BE2C (cell line): Measurements from ENCODE around the gene RPS14. TPM values are rescaled to one million over a fixed set of nuclear protein-coding genes. Genes with fewer than 3 reads are reported as not detected.

ENCODE experiments used
- DNase-seq: peaks from one replicate; pipeline ENCODE4 v3.0.0-alpha.2; 2020
- H3K27me3 ChIP-seq: fragments of 250-450 bp; sonication (Bioruptor Pico); 2 replicates; pipeline ENCODE4 v1.5.1; 2020; ENCODE audit warnings: mild to moderate bottlenecking
- H3K36me3 ChIP-seq: fragments of 250-450 bp; sonication (Bioruptor Pico); 2 replicates; pipeline ENCODE4 v1.5.1; 2020; ENCODE audit warnings: mild to moderate bottlenecking
- H3K4me1 ChIP-seq: fragments of 250-450 bp; sonication (Bioruptor Pico); 2 replicates; pipeline ENCODE4 v1.5.1; 2020
- H3K4me3 ChIP-seq: 2 replicates; pipeline ENCODE4 v1.5.1; 2011; ENCODE audit warnings: low read depth, low read length
- H3K9me3 ChIP-seq: fragments of 250-450 bp; sonication (Bioruptor Pico); 2 replicates; pipeline ENCODE4 v1.5.1; 2020
- CTCF ChIP-seq: IDR thresholded peaks from 2 replicates; pipeline ENCODE4 v1.5.1; 2012; ENCODE audit warnings: mild to moderate bottlenecking, low read depth, low read length
- polyA plus RNA-seq: library from polyadenylated mRNA; unstranded; fragments of >200 nt; gene quantifications from one replicate; pipeline ENCODE4 v1.2.1, GENCODE V29; 2012; ENCODE audit warnings: low read depth, missing spikeins; ENCODE audit not compliant: insufficient read length, insufficient read depth

RPS14 gene
- polyA plus RNA-seq: 2,025 TPM

GRCh38 chr5:150449517-150450339 is at the start of gene RPS14:
Gene RPS14, minus strand, starts transcription at chr5:150449739. Its CDS starts 2,006 bp downstream, at chr5:150447733.
- Histone ChIP-seq H3K9me3 (no peaks in the 10 kb centered on the region), H3K4me3 (peak within 1 kb of the TSS; percentile 100), H3K36me3 (peaks cover 46% of the 10 kb centered on the region), H3K4me1 (peaks cover 5% of the 10 kb centered on the region), H3K27me3 (no peaks in the 10 kb centered on the region)
- peak; percentile 94 for DNase-seq
- peak; percentile 84 for TF ChIP-seq CTCF

DNA sequence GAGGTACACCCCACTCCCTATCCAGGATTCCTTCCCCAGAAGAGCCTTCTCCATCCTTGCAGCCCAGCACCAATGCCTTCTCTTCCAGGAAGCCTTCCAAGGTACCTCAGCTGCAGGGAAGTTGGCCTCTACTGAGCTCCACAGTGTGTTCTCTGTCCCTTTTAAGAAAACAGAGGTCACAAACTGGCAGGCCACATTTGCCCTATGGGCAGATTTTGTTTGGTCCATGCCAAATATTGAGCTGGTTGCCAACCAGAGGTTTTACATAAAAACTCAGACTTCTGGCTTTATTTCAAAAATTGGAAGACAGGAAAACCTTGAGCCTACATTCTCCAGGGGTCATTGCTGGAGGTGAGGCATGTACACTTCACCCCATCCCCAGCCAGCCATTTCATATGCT is 49.4 kb upstream of the RPS14 start:
- H3K4me3 ChIP-seq: no peak overlapping the region
- H3K4me1 ChIP-seq: peaks cover 24% of the 10 kb centered on the region
- H3K9me3 ChIP-seq: no peaks in the 10 kb centered on the region
- H3K27me3 ChIP-seq: no peaks in the 10 kb centered on the region
- 0 out of 2 replicates have a peak, but pooled peaks cover 3% of the 10 kb centered on the region for H3K36me3 ChIP-seq
- DNase-seq: no peak
- no peak for TF ChIP-seq CTCF

- H3K9me3 ChIP-seq: no peaks in the 10 kb centered on the region
- H3K4me1 ChIP-seq: peaks cover 19% of the 10 kb centered on the region
- H3K36me3 ChIP-seq: 0 out of 2 replicates have a peak, but pooled peaks cover 3% of the 10 kb centered on the region
- H3K4me3 ChIP-seq: no peak overlapping the region
- TF ChIP-seq CTCF: no peak
- no peaks in the 10 kb centered on the region for H3K27me3 ChIP-seq
- no peak for DNase-seq
These were observed 49.0 kb upstream of the RPS14 start for GRCh38 chr5:150498501-150498900.

GRCh38 chr5:150497989-150498317 is 48.4 kb upstream of the RPS14 start:
- Histone ChIP-seq H3K27me3 (no peaks in the 10 kb centered on the region), H3K4me3 (no peak overlapping the region), H3K4me1 (peaks cover 19% of the 10 kb centered on the region), H3K9me3 (no peaks in the 10 kb centered on the region), H3K36me3 (0 out of 2 replicates have a peak, but pooled peaks cover 3% of the 10 kb centered on the region)
- no peak for DNase-seq
- no peak for TF ChIP-seq CTCF

DNA sequence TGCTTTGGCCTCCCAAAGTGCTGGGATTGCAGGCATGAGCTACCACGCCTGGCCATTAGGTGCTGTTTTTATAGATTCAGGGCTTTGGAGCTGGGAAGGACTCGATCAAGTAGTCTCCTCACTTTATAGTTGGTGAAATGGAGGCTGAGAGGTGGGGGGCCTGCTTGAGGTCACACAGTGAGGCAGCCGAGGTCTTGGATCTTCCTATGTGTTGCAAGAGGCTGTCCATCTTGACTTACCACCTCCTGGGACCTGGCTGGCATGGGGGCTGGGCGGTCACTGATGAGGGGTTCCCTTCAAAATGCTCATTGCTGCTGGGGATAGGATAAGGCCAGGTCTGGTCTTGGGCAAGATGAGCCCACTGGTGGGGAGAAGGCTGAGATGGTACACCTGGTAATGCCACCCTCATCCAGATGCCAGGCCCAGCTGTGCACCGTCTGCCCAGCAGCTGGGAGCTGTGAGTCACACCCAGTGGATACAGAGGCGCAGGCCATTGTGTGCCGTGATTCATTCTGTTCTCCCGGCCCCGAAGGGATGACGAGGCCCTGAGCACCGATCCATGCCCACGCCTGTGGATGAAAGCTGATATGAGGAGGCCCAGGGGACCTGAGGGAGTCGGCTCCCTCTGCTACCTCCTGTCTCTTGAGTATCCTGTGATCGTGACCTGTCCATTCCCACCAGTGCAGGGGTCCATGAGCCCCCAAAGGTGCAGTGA is 47.9 kb upstream of the RPS14 start:
- H3K27me3 ChIP-seq: no peaks in the 10 kb centered on the region
- H3K4me1 ChIP-seq: peaks cover 19% of the 10 kb centered on the region
- no peak for TF ChIP-seq CTCF
- no peak overlapping the region for H3K4me3 ChIP-seq
- peak; percentile 90 for DNase-seq
- H3K9me3 ChIP-seq: no peaks in the 10 kb centered on the region
- 0 out of 2 replicates have a peak, but pooled peaks cover 3% of the 10 kb centered on the region for H3K36me3 ChIP-seq
